Hepatocyte (in vitro differentiated cells): ENCODE data around the gene CASS4. TPM values are rescaled to one million over a fixed set of nuclear protein-coding genes. Genes with fewer than 3 reads are reported as not detected.

ENCODE experiments used
- DNase-seq: peaks from one replicate; pipeline ENCODE4 v3.0.0-alpha.2; 2016; ENCODE audit warnings: low spot score
- H2AFZ ChIP-seq: fragments of 200-600 bp; sonication (generic); 2 replicates; pipeline ENCODE4 v1.6.0; 2016; ENCODE audit warnings: antibody characterized with exemption, mild to moderate bottlenecking
- H3K27ac ChIP-seq: fragments of 200-600 bp; sonication (generic); 2 replicates; pipeline ENCODE4 v1.5.1; 2016; ENCODE audit warnings: mild to moderate bottlenecking
- H3K27me3 ChIP-seq: fragments of 200-600 bp; sonication (generic); 2 replicates; pipeline ENCODE4 v1.6.1; 2016
- H3K36me3 ChIP-seq: fragments of 200-600 bp; sonication (generic); replicated peaks from 2 replicates; pipeline ENCODE4 v1.5.1; 2016; ENCODE audit warnings: low read depth; ENCODE audit not compliant: insufficient read depth
- H3K4me1 ChIP-seq: fragments of 200-600 bp; sonication (generic); 2 replicates; pipeline ENCODE4 v1.5.1; 2016; ENCODE audit warnings: mild to moderate bottlenecking, moderate library complexity; ENCODE audit not compliant: insufficient read depth
- H3K4me2 ChIP-seq: fragments of 200-600 bp; sonication (generic); 2 replicates; pipeline ENCODE4 v1.6.0; 2016
- H3K4me3 ChIP-seq: fragments of 200-600 bp; sonication (generic); 2 replicates; pipeline ENCODE4 v1.5.1; 2016; ENCODE audit warnings: mild to moderate bottlenecking
- H3K79me2 ChIP-seq: fragments of 200-600 bp; sonication (generic); 2 replicates; pipeline ENCODE4 v1.6.0; 2017; ENCODE audit warnings: mild to moderate bottlenecking
- H3K9me2 ChIP-seq: fragments of 200-600 bp; sonication (generic); replicated peaks from 2 replicates; pipeline ENCODE4 v1.6.0; 2017; ENCODE audit warnings: mild to moderate bottlenecking; ENCODE audit not compliant: insufficient read depth
- H3K9me3 ChIP-seq: fragments of 200-600 bp; sonication (generic); 2 replicates; pipeline ENCODE4 v1.5.1; 2016; ENCODE audit warnings: low read depth, mild to moderate bottlenecking
- H4K20me1 ChIP-seq: fragments of 200-600 bp; sonication (generic); 2 replicates; pipeline ENCODE4 v1.6.0; 2016; ENCODE audit warnings: mild to moderate bottlenecking; ENCODE audit not compliant: insufficient read depth, poor library complexity, severe bottlenecking
- EZH2 ChIP-seq: fragments of 200-600 bp; sonication (generic); IDR thresholded peaks from 2 replicates; pipeline ENCODE4 v1.6.1; 2016; ENCODE audit warnings: antibody characterized with exemption, mild to moderate bottlenecking, borderline replicate concordance
- EZH2phosphoT487 ChIP-seq: fragments of 200-600 bp; sonication (generic); IDR thresholded peaks from one replicate; pipeline ENCODE4 v1.6.1; 2018; ENCODE audit warnings: antibody characterized with exemption, mild to moderate bottlenecking, low read depth, moderate library complexity; ENCODE audit not compliant: unreplicated experiment, severe bottlenecking
- WGBS: methylation state at CpG from one replicate; pipeline ENCODE4 v1.1.6; 2016; ENCODE audit warnings: low lambda C conversion rate; ENCODE audit errors: missing lambda C conversion rate; 5-methylcytosine and 5-hydroxymethylcytosine counted together
- polyA plus RNA-seq: library from polyadenylated mRNA; unstranded; fragments of >200 nt; fragmentation: Nextera tagmentation; extraction: Ambion mirVana; gene quantifications from 2 replicates; pipeline ENCODE4 v1.2.1, GENCODE V29; 2016
- total RNA-seq: library from RNA; depleted of rRNA; stranded (reverse); fragments of >200 nt; gene quantifications from 2 replicates; pipeline ENCODE4 v1.2.3, GENCODE V29; 2014
- TF ChIP-seq, protein P1 (sequence below): fragments of 200-600 bp; sonication (generic); IDR thresholded peaks from 2 replicates; pipeline ENCODE4 v1.5.1; 2016; ENCODE audit warnings: antibody characterized with exemption, mild to moderate bottlenecking; ENCODE audit not compliant: poor library complexity

The CASS4 gene
- total and polyA plus RNA-seq, 2 experiments from 2014 or later = 0.13 TPM; not detected in 1

- Histone ChIP-seq H3K4me1 (no peaks in the 10 kb centered on the region), H3K36me3 (no peaks in the 10 kb centered on the region), H3K4me3 (no peak overlapping the region), H3K79me2 (no peaks in the 10 kb centered on the region), H3K4me2 (no peak overlapping the region), H2AFZ (no peak overlapping the region), H3K9me2 (no peaks in the 10 kb centered on the region), H3K9me3 (no peaks in the 10 kb centered on the region), H3K27me3 (no peaks in the 10 kb centered on the region), H3K27ac (no peak overlapping the region), H4K20me1 (no peaks in the 10 kb centered on the region)
- WGBS = 92% methylated on average over 4 of the region's 4 CpGs
- TF ChIP-seq, protein P1, sequence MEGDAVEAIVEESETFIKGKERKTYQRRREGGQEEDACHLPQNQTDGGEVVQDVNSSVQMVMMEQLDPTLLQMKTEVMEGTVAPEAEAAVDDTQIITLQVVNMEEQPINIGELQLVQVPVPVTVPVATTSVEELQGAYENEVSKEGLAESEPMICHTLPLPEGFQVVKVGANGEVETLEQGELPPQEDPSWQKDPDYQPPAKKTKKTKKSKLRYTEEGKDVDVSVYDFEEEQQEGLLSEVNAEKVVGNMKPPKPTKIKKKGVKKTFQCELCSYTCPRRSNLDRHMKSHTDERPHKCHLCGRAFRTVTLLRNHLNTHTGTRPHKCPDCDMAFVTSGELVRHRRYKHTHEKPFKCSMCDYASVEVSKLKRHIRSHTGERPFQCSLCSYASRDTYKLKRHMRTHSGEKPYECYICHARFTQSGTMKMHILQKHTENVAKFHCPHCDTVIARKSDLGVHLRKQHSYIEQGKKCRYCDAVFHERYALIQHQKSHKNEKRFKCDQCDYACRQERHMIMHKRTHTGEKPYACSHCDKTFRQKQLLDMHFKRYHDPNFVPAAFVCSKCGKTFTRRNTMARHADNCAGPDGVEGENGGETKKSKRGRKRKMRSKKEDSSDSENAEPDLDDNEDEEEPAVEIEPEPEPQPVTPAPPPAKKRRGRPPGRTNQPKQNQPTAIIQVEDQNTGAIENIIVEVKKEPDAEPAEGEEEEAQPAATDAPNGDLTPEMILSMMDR = no peak
- no peak for TF ChIP-seq EZH2
- TF ChIP-seq EZH2phosphoT487 = no peak
- DNase-seq = no peak
These were observed 5.9 kb downstream of the CASS4 start for GRCh38 chr20:56417911-56418310.

GRCh38 chr20:56418385-56418861 is 6.4 kb downstream of the CASS4 start:
- Histone ChIP-seq H3K4me2 (no peak overlapping the region), H2AFZ (no peak overlapping the region)

DNA sequence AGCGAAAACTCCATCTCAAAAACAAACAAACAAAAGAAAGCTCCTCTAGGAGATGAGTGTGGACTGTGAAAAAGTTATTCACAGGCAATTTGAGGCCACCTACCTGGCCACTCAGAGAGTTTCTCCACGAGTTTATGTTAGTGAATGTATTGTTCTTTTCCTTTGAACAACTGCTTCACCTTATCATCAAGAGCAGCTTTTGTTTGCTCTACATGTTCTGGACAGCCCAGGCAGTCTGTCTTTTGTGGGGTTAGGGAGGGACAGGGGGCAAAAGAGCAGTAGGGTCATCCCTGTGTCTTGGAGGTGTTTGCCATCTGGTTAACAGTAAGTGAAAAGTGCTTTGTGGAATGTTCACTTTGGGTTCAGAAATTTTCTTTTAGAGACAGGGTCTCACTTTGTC is 8.0 kb downstream of the CASS4 start:
- Histone ChIP-seq H3K4me2 (no peak overlapping the region), H3K27ac (no peak overlapping the region), H3K79me2 (no peaks in the 10 kb centered on the region), H4K20me1 (no peaks in the 10 kb centered on the region), H3K4me1 (no peaks in the 10 kb centered on the region), H3K9me3 (no peaks in the 10 kb centered on the region), H3K4me3 (no peak overlapping the region), H3K36me3 (no peaks in the 10 kb centered on the region), H2AFZ (no peak overlapping the region), H3K27me3 (no peaks in the 10 kb centered on the region), H3K9me2 (no peaks in the 10 kb centered on the region)
- TF ChIP-seq EZH2 (no peak), EZH2phosphoT487 (no peak)
- TF ChIP-seq, protein P1 = no peak
- WGBS = 74% methylated on average over 2 of the region's 2 CpGs
- DNase-seq = no peak

More at GRCh38 chr20:56418385-56418861, 6.4 kb downstream of the CASS4 start:
- no peaks in the 10 kb centered on the region for H3K79me2 ChIP-seq
- DNase-seq = no peak
- H3K4me3 ChIP-seq = no peak overlapping the region
- no peaks in the 10 kb centered on the region for H3K36me3 ChIP-seq
- H4K20me1 ChIP-seq = no peaks in the 10 kb centered on the region
- no peaks in the 10 kb centered on the region for H3K4me1 ChIP-seq
- H3K9me3 ChIP-seq = no peaks in the 10 kb centered on the region
- no peak overlapping the region for H3K27ac ChIP-seq
- WGBS = 88% methylated on average over 11 of the region's 11 CpGs
- H3K27me3 ChIP-seq = no peaks in the 10 kb centered on the region
- TF ChIP-seq EZH2phosphoT487 (no peak), EZH2 (no peak)
- TF ChIP-seq, protein P1 = no peak
- no peaks in the 10 kb centered on the region for H3K9me2 ChIP-seq
